ENCODE measurements around the gene MAGI1. TPM values are rescaled to one million over a fixed set of nuclear protein-coding genes. Genes with fewer than 3 reads are reported as not detected.

The MAGI1 gene
- total RNA-seq, 1 experiment from 2014 or later, result 38.6 TPM

- H3K9ac ChIP-seq (ENCODE audit: low read length), result no peak overlapping the region
- no peaks in the 10 kb centered on the region for H3K9me2 ChIP-seq (ENCODE audit: insufficient read depth)
- RAD21 ChIA-PET (ENCODE audit: low non-redundant PET in 1 of 2, low total read pairs in 2 of 2, uncharacterized antibody in 2 of 2, unreplicated experiment in 2 of 2), result no interaction called here
- intact Hi-C loops (cut with micrococcal nuclease), result no loop called here
- H3K4me1 ChIP-seq (ENCODE audit: control insufficient read depth in 1 of 2, insufficient read depth in 2 of 2, low read length in 2 of 2), result no peaks in the 10 kb centered on the region
- CTCF ChIA-PET, result no interaction called here
- no peaks in the 10 kb centered on the region for H3K79me2 ChIP-seq (ENCODE audit: insufficient read depth, low read length)
- no peak for TF ChIP-seq SRF (IDR thresholded peaks at IDR 0.05; ENCODE audit: low read depth)
- no peak for TF ChIP-seq EGR1 (IDR thresholded peaks at IDR 0.05; ENCODE audit: low read depth)
- no peak for TF ChIP-seq EZH2 (IDR thresholded peaks at IDR 0.05)
- TF ChIP-seq, protein P1, sequence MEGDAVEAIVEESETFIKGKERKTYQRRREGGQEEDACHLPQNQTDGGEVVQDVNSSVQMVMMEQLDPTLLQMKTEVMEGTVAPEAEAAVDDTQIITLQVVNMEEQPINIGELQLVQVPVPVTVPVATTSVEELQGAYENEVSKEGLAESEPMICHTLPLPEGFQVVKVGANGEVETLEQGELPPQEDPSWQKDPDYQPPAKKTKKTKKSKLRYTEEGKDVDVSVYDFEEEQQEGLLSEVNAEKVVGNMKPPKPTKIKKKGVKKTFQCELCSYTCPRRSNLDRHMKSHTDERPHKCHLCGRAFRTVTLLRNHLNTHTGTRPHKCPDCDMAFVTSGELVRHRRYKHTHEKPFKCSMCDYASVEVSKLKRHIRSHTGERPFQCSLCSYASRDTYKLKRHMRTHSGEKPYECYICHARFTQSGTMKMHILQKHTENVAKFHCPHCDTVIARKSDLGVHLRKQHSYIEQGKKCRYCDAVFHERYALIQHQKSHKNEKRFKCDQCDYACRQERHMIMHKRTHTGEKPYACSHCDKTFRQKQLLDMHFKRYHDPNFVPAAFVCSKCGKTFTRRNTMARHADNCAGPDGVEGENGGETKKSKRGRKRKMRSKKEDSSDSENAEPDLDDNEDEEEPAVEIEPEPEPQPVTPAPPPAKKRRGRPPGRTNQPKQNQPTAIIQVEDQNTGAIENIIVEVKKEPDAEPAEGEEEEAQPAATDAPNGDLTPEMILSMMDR (IDR thresholded peaks at IDR 0.05 in 2 of 3, conservative IDR thresholded peaks at IDR 0.05 in 1 of 3; ENCODE audit: borderline replicate concordance in 1 of 3, insufficient read depth in 1 of 3, low read depth in 2 of 3, low read length in 2 of 3), result no peak
- TF ChIP-seq ZNF274 (IDR thresholded peaks at IDR 0.05; ENCODE audit: low read depth, low read length), result no peak
- TF ChIP-seq, protein P2, sequence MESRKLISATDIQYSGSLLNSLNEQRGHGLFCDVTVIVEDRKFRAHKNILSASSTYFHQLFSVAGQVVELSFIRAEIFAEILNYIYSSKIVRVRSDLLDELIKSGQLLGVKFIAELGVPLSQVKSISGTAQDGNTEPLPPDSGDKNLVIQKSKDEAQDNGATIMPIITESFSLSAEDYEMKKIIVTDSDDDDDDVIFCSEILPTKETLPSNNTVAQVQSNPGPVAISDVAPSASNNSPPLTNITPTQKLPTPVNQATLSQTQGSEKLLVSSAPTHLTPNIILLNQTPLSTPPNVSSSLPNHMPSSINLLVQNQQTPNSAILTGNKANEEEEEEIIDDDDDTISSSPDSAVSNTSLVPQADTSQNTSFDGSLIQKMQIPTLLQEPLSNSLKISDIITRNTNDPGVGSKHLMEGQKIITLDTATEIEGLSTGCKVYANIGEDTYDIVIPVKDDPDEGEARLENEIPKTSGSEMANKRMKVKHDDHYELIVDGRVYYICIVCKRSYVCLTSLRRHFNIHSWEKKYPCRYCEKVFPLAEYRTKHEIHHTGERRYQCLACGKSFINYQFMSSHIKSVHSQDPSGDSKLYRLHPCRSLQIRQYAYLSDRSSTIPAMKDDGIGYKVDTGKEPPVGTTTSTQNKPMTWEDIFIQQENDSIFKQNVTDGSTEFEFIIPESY (IDR thresholded peaks at IDR 0.05; ENCODE audit: extremely low read depth, insufficient replicate concordance, low read length), result no peak
- no peaks in the 10 kb centered on the region for H3K27me3 ChIP-seq (ENCODE audit: insufficient read depth, low read length)
- no peak overlapping the region for H3K4me2 ChIP-seq (ENCODE audit: low read length)
- H3K36me3 ChIP-seq (ENCODE audit: control insufficient read depth in 1 of 2, insufficient read depth in 2 of 2, low read length in 2 of 2), result peaks cover 0 to 5% of the 10 kb centered on the region in 2 experiments; a peak in 2 of 4 replicates
- ATAC-seq, result no peak
- no peaks in the 10 kb centered on the region for H4K20me1 ChIP-seq (ENCODE audit: insufficient read depth)
- no peak overlapping the region for H2AFZ ChIP-seq (ENCODE audit: low read depth, low read length, poor library complexity, severe bottlenecking)
- DNase-seq (ENCODE audit: low read depth, low spot score), result no peak
- no peak overlapping the region for H3K27ac ChIP-seq (ENCODE audit: low read depth, low read length)
- POLR2A ChIA-PET, result no interaction called here
- H3K4me3 ChIP-seq (replicated peaks in 1 of 2; ENCODE audit: low read depth in 1 of 2, low read length in 2 of 2), result no peak overlapping the region
- no peaks in the 10 kb centered on the region for H3K9me3 ChIP-seq (ENCODE audit: control insufficient read depth in 1 of 2, insufficient read depth in 1 of 2, low read depth in 1 of 2, low read length in 2 of 2)
- no TSS peak for BruUV-seq (replicated peaks)
These were observed 657.2 kb downstream of the MAGI1 start for GRCh38 chr3:65381496-65382010.
